ENCODE data around the gene MYB.

The MYB gene

DNA sequence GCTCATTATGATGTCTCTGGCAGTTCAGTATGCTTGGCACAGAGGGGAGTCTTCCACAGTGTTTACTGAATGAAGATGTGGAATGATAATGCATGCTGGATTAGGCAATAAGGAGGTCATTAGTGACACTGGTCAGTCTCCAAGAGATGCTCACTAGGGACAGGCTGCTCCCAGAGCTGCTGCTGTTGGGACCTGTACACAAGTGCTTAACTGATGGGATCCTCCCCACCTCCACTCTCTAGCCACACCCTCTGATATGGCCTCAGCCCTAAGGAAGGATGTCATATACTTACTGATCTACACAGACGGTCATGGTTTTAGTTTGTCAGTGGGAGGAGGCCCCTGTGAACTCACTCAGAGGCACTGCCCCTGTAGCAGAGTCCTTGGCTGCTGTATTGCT is 73.4 kb downstream of the MYB start:
- DNase-seq: no peak

DNA sequence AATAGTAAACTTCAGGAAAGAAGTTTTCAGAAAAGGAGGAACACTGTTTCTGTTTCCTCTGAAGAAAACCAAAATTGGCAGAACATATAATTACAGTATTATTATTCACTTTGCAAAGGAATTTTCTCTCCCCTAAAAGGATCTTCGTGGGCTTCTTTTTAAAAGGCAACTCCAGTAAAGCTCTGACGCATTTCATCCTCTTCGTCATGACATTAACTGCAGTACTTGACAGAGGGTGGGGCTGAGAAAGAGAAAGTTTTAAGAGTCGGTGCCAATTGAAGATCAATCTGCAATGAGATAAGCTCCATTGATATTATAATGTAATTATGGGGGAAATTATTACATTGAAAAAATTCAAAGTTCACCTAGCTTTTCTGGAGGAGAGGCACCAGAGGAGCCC is 75.8 kb downstream of the MYB start:
- DNase-seq: no peak

DNA sequence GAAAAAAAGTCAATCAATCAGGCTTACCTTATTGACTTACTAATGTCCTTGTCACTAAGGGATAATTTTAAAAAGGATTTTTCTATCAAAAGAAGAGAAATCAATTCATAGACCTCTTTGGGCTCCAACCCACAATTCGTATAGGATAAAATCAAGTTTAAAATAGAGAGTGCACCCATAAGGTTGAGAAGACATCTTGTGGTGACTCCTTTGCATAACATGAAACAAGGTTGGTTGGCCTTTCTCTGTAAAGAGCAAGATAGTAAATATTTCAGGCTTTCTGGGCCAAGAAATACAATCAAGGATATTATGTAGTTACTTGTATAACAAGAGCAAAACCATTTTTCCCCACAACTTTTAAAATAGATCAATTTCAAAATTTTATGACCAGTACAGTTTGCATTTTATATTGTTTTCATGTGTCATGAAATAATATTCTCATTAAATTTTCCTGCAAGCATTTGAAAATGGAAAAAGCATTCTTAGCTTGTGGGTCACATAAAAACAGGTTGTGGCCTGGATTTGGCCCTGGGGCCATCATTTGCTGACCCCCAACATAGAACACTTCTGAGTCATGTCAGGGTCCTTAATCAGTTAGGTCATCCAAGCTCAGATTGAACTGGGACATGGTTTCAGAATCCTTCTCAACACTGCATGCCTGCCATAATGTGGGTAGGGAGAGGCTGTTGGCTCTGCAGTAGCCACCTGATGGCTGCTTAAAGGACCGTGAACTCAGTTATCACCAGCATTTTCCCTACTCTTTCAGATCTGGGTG is 76.7 kb downstream of the MYB start:
- no peak for DNase-seq

DNA sequence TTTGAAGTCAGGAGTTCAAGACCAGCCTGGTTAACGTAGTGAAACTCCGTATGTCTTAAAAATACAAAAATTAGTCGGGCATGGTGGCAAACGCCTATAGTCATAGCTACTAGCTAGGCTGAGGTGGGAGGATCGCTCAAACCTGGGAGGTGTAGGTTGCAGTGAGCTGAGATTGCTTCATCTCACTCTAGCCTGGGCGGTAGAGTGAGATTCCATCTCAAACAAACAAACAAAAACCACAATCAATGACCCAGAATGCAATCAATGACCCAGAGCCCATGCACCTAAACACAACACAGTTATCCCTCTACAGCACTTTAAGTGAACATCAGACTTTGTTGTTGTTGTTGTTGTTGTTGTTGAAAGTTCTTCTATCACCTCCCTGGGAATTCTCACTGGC is 77.9 kb downstream of the MYB start:
- DNase-seq: no peak

DNA sequence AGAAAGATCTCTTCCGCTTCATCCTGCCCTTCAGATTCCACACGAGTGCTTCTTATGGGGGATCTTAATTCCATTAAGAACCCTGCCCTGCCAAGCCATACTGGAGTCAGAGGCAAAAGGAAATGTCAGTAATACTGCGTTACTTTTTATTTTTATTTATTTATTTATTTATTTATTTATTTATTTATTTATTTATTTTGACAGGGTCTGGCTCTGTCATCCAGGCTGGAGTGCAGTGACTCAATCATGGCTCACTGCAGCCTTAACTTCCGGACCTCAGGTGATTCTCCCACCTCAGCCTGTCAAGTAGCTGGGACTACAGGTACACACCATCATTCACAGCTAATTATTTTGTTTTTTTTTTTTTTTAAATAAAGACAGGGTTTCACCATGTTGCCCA is 79.5 kb downstream of the MYB start:
- DNase-seq: no peak

DNA sequence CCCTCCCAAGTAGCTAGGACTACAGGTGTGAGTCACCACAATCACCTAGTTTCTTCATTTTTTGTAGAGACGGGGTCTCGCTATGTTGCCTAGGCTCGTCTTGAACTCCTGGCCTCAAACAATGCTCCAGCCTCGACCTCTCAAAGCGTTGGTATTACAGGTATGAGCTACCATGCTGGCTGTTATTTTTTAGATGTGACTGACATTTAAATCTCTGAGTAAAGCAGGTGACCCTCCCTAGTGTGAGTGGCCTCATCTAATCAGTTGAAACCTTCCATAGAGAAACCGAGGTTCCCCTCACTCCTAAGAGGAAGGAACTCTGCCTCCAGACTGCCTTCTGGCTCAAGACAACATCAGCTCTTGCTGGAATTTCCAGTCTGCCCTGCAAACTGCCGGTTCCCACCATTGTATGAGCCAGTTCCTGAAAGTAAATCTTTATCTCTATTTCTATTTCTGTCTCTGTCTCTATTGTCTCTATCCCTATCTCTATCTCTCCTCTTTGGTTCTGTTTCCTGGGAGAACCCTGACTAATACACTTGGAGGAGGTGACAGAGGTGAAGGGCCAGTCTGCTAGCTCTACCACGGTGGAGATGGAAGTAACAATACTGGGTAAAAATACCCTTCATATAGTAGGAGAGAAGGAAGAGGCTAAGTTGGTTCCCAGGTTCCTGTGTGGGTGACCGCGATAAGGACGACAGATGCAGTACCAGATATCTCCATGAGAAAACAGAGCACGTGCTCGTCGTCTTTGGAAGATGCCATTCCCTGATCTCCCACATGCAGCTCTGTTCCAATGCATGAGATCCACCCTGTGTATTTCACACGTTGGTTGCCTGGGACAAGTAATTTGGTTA is 81.0 kb downstream of the MYB start:
- DNase-seq: no peak

DNA sequence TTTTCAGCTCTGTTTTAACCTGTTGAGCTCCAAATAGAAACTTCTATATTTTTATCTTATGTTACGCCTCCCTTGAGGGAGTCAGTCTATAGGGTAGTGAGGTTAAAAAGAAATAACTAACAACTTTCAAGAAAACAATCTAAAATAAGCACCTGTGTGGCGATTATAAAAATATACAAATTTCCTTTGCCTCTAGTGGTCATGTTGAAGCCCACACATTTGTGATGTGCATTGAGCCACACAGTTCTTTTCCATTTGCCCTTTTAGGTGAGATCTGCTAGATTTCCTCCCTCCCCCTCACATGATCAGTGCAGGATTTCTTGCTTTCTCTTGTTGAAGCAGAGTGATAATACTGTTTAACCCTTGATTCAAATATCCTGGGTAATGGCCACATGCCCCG is 84.2 kb downstream of the MYB start:
- DNase-seq: no peak

DNA sequence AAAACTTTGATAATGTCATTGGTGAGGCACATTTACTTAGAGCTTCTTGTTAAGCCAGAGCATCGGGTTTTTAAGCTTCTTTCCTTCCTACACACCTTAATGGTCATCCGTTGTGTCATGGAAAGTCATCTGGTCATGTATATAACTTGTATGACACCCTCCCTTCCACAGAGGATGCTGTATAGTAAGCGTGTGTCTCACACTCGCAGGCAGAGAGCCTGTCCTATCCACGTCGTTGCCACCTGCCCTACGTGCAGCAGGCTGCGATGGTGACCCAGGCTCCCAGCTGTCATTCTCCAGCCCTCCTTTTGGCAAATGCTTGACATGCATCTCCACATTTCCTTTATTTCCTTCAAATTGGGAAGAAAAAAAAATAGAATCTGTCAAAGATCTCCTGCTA is 85.6 kb downstream of the MYB start:
- peak; percentile 42 for DNase-seq

DNA sequence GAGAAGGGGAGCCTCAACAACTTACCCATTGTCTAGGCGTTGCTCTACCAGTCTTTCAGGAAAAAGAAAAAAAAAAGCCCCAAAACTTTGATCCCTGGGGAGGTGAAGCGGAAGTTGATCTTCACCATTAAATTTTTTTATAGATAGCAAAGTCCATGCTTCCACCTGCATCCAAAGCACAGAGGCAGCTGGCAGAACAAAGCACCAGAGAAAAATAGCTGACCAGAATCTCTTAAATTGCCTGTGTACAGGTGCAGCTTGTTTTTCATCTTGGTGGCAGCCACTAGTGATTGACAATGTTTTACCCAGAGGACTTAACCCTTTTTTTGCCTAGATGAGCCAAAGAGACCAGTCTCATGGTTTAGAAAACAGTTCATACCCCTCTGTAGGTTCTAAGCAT is 86.0 kb downstream of the MYB start:
- DNase-seq: peak; percentile 81

DNA sequence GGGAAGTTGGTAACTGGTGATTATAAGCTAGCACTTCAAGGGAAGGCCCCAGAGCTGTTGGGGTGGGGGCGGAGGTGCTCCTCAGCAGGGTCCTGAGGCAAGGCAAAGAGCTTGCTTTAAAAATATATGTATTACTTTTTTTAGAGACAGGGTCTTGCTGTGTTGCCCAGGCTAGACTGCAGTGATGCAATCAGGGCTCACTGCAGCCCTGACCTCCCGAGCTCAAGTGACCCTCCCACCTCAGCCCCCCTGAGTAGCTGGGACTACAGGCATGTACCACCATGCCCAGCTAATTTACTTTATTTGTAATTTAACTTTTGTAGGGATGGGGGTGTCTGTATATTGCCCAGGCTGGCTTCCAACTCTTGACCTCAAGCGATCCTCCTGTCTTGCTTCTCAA is 87.2 kb downstream of the MYB start:
- DNase-seq: no peak

DNA sequence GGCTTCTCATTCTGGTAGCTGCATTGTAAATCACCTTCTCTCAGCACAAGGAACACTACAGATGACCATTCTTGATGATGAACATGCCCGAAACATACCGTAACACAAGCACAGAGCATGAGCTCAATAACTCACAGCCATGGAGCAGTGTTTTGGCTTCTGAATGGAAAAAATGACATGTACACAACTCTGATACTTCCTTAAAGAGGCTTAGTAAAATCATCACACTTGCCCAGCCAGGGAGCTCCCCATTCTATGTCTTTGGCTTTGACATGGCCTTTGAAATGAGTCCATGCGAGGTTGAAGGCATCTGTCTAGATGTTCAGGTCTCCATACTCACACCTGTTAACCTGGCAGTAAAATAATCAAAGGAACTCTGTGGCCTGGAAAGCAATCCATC is 87.6 kb downstream of the MYB start:
- DNase-seq: no peak
